ENCODE data around the gene MRPL53. TPM values are rescaled to one million over a fixed set of nuclear protein-coding genes. Genes with fewer than 3 reads are reported as not detected.
"Not testable (repeated sequence)": the region's sequence is repeated elsewhere in the genome, so short reads cannot be mapped to it uniquely, and the experiment has no call there.

MRPL53 gene
- total and polyA plus RNA-seq, 2 of the 8 experiments (the other 6 are each of a cell fraction or from before 2014, with no cell fraction given): 36.6 to 46.3 TPM

- Histone ChIP-seq H2BK5ac (ENCODE audit: low read depth, low read length) (peak overlapping the region; percentile 81; the same call in 1 of the 2 replicates), H2BK12ac (ENCODE audit: low read depth, low read length) (peak overlapping the region; percentile 39; the same call in 1 of the 2 replicates), H3K4me1 (replicated peaks in 1 of 4; ENCODE audit: control insufficient read depth in 3 of 4, insufficient read depth in 4 of 4, low read length in 3 of 4) (peaks cover 4 to 13% (median 12%) of the 10 kb centered on the region in 4 experiments; a peak in 6 of 7 replicates), H2AFZ (ENCODE audit: low read length) (peak overlapping the region; percentile 79), H2BK15ac (ENCODE audit: low read length) (peak overlapping the region; percentile 92; the same call in 1 of the 2 replicates), H3K79me2 (ENCODE audit: control insufficient read depth in 1 of 2, insufficient read depth in 2 of 2, low read length in 2 of 2) (peaks cover 4 to 26% of the 10 kb centered on the region in 2 experiments; a peak in 2 of 4 replicates), H3K4me3 (ENCODE audit: extremely low read depth in 1 of 4, insufficient read depth in 2 of 4, low read depth in 3 of 4, low read length in 4 of 4) (peak overlapping the region; percentile 69 to 90 (median 80)), H3K27ac (ENCODE audit: low read depth, low read length) (peak overlapping the region; percentile 87; the same call in 1 of the 2 replicates), H3K4me2 (ENCODE audit: insufficient read depth in 1 of 2, low read depth in 2 of 2, low read length in 2 of 2) (peak overlapping the region; percentile 68 to 92), H3K9ac (replicated peaks in 1 of 4; ENCODE audit: extremely low read depth in 1 of 4, low read depth in 3 of 4, low read length in 3 of 4) (peak overlapping the region in 1 of 4 experiments; percentile 77; a peak in 3 of 7 replicates)
- not testable (repeated sequence) for H4K5ac ChIP-seq (ENCODE audit: insufficient read length, low read depth, low read length); H4K91ac ChIP-seq (replicated peaks; ENCODE audit: insufficient read length, low read length); H3K9me3 ChIP-seq (ENCODE audit: insufficient read depth in 2 of 2, low read depth in 1 of 2, low read length in 1 of 2); H4K20me1 ChIP-seq (replicated peaks in 1 of 2; ENCODE audit: control insufficient read depth in 1 of 2, insufficient read depth in 2 of 2, low read length in 2 of 2); H4K8ac ChIP-seq (ENCODE audit: extremely low read depth, insufficient read depth, low read length); H3K18ac ChIP-seq (ENCODE audit: extremely low read depth, low read length); FAIRE-seq; H3K23ac ChIP-seq (ENCODE audit: insufficient read length); H3K4ac ChIP-seq (replicated peaks; ENCODE audit: insufficient read length, low read depth, low read length); H2BK120ac ChIP-seq (replicated peaks; ENCODE audit: low read depth, low read length); DNase-seq (ENCODE audit: low read depth in 1 of 2, low spot score in 2 of 2); H3K56ac ChIP-seq (replicated peaks; ENCODE audit: insufficient read length, low read depth, low read length); H3K23me2 ChIP-seq (ENCODE audit: low read depth, low read length); H3K27me3 ChIP-seq (replicated peaks in 1 of 4; ENCODE audit: control insufficient read depth in 3 of 4, extremely low read depth in 1 of 4, insufficient read depth in 3 of 4, low read length in 3 of 4); H2AK5ac ChIP-seq (ENCODE audit: low read depth, low read length); H3K36me3 ChIP-seq (ENCODE audit: control insufficient read depth in 2 of 4, insufficient read depth in 4 of 4, low read length in 3 of 4); H3K14ac ChIP-seq (ENCODE audit: insufficient read length); H2BK20ac ChIP-seq (ENCODE audit: low read length); H3K79me1 ChIP-seq (ENCODE audit: low read depth, low read length)
- 78% methylated on average over 16 of the region's 16 CpGs; no CpG with 5 or more reads in 1 of the 2 experiments for WGBS, 2 experiments (ENCODE audit: extremely low coverage in 1 of 2, insufficient coverage in 1 of 2, insufficient read length in 1 of 2, insufficient replicate concordance in 2 of 2, low coverage in 1 of 2, low lambda C conversion rate in 2 of 2, missing lambda C conversion rate in 1 of 2)
- CTCF ChIA-PET (ENCODE audit: partially characterized antibody): interaction anchor here (0.8 to 3.1 kb wide), 7 partner anchors 8 to 42 kb away, joined by 3 to 9 read pairs (median 4); no protein-coding TSS in a partner anchor
- POLR2A ChIA-PET (ENCODE audit: partially characterized antibody): interaction anchor here (0.5 to 3.3 kb wide), 14 partner anchors 9 to 281 kb away, joined by 3 to 16 read pairs (median 4); partner anchors contain the start of genes C2orf81, INO80B, WBP1 and WDR54
These were observed 29.8 kb downstream of the MRPL53 start for GRCh38 chr2:74442483-74443297.
